GM12874 (cell line): ENCODE measurements around the gene SREBF2.
A peak's percentile ranks its signal among the peaks of the same experiment; 100 is the strongest.

Experiments
- CTCF ChIP-seq: IDR thresholded peaks from 2 replicates; pipeline ENCODE4 v1.5.1; 2011; ENCODE audit warnings: low read depth, mild to moderate bottlenecking, control low read depth, low read length, moderate library complexity; ENCODE audit not compliant: insufficient read depth

Gene SREBF2

DNA sequence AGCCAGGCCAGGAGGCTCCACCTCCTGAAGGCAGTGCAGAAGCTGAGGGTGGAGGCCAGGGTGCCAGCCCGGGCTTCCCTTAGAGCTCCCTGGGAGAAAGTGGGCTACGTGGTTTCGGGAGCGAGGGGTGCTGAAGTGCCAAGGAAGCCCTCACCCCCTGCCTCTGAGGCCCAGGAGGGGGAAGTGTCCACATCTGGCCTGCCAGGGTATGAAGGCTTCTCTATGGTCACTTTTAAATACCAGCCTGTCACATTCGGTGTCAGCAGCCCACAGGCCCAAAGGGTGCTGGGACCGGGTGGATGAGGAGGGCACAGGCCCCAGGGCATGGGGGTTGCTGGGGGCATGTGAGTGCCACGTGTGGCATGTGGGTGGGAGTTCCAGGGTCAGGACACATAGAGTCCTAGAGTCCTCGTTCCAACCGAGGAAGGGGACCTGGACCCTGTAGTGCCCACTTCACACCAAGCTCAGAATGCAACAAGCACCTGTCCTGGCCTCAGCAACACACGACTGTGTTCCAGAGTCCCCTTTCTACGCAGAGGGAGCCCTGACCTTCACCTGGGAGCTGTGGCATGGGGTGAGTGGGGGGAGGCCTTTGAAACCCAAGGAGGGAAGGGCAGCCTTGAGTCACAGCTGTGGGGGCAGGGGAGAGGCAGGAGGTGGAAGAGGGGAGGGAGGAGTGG, 80.3 kb downstream of the SREBF2 start:
- TF ChIP-seq CTCF: no peak

GRCh38 chr22:41913842-41914534, 81.1 kb downstream of the SREBF2 start:
- TF ChIP-seq CTCF: 0 out of 2 replicates have a peak, but pooled peaks have one; percentile 8

DNA sequence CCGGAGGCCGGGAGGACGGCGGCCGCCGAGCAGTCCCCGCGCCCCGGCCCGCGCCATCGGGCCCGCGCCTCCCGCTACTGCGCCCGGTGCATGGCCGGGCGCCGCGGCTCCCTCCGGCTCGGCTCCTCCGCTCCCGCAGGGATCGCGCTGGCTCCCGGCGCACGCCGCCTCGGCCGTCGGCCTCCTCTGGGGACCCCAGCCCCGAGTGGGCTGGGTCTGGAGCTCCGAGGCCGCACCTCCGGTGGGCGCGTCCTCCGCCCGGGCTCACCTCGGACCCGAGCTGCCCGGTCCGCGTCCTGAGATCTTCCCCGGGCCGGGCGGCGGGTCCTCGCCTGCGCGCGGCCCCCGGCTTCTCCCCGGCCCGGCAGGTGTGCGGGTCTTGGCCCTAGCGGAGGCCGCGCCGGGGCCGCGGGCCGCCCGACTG, 81.7 kb downstream of the SREBF2 start:
- no peak for TF ChIP-seq CTCF

GRCh38 chr22:41915035-41915785, 82.3 kb downstream of the SREBF2 start, which contains the start of gene SHISA8:
Gene SHISA8, minus strand, starts transcription at chr22:41915074. Its CDS starts 407 bp downstream, at chr22:41914667.
- no peak for TF ChIP-seq CTCF

DNA sequence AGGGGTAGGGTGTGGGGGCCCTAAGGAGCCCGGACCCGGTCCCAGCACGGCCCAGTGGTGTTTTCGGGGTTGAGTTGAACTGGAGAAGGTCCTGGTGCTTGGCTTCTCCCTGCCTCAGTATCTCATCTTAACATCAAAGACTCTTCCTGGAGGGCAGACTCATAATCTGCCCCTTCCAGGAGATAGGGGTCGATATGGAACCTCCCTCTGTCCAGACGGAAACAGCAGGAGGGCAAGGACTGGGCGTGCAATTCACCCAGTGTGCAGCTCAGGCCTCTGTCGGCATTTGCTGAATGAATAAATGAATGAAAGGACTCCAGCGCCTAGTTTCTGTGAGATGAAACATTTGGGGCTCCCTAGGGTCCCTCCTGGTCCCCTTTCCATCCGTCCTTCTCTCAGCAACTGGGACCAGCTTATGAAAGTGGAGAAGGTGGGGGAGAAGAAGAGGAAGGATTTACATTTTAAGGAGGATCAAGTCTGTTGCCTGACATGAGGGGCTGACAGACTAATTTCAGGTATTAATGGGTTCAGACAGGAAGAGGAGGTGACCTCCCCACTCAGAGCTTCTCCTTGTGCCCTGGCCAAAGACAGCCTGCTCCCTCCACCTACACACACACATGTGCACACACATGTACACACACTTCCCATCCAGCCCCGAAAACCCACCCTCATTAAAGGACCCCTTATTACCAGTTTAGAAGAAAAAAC, 83.0 kb downstream of the SREBF2 start:
- no peak for TF ChIP-seq CTCF

- no peak for TF ChIP-seq CTCF
Observed at GRCh38 chr22:41916745-41917358, 83.9 kb downstream of the SREBF2 start.
